Effector CD4-positive, alpha-beta T cell (primary cell): ENCODE measurements around the gene SH2D3C.
"Not testable (repeated sequence)": the region's sequence is repeated elsewhere in the genome, so short reads cannot be mapped to it uniquely, and the experiment has no call there.

Experiments used
- DNase-seq: peaks from one replicate; pipeline ENCODE4 v3.0.0-alpha.2; 2020

SH2D3C gene

GRCh38 chr9:127785023-127785932 is 6.8 kb upstream of the SH2D3C start:
- peak; percentile 86 for DNase-seq

GRCh38 chr9:127783111-127784008 is 4.9 kb upstream of the SH2D3C start:
- DNase-seq = peak; percentile 56

GRCh38 chr9:127781806-127782205 is 3.3 kb upstream of the SH2D3C start:
- DNase-seq = no peak

- not testable (repeated sequence) for DNase-seq
These were observed 2.4 kb upstream of the SH2D3C start for GRCh38 chr9:127780909-127781308.

- DNase-seq = no peak
These were observed 1.8 kb upstream of the SH2D3C start for GRCh38 chr9:127780126-127780885.

- peak; percentile 36 for DNase-seq
These were observed 893 bp upstream of the SH2D3C start for GRCh38 chr9:127779136-127779981.

- no peak for DNase-seq
These were observed 992 bp downstream of the SH2D3C start for GRCh38 chr9:127777368-127777980.

- no peak for DNase-seq
These were observed 1.6 kb downstream of the SH2D3C start for GRCh38 chr9:127776924-127777289.

- peak; percentile 64 for DNase-seq
These were observed 2.1 kb downstream of the SH2D3C start for GRCh38 chr9:127776195-127776923.

GRCh38 chr9:127773981-127774380 is 4.5 kb downstream of the SH2D3C start:
- DNase-seq = no peak

GRCh38 chr9:127773272-127773671 is 5.2 kb downstream of the SH2D3C start:
- DNase-seq = no peak

GRCh38 chr9:127772603-127773002 is 5.9 kb downstream of the SH2D3C start:
- DNase-seq = no peak

- no peak for DNase-seq
These were observed 6.8 kb downstream of the SH2D3C start for GRCh38 chr9:127771570-127772189.

GRCh38 chr9:127770905-127771569 is 7.4 kb downstream of the SH2D3C start:
- peak; percentile 84 for DNase-seq

- no peak for DNase-seq
These were observed 7.9 kb downstream of the SH2D3C start for GRCh38 chr9:127770583-127770904.

GRCh38 chr9:127769929-127770582 is 8.4 kb downstream of the SH2D3C start:
- no peak for DNase-seq

GRCh38 chr9:127769101-127769500 is 9.4 kb downstream of the SH2D3C start:
- no peak for DNase-seq

GRCh38 chr9:127768698-127769097 is 9.8 kb downstream of the SH2D3C start:
- no peak for DNase-seq

- no peak for DNase-seq
These were observed 10.5 kb downstream of the SH2D3C start for GRCh38 chr9:127767909-127768331.
